Body of pancreas (tissue), 4 donors: ENCODE measurements around the gene USP10.

Experiments
- CTCF ChIP-seq, 7 experiments: fragments of 450-650 bp in 4 of 7; fragments of 200-600 bp in 3 of 7; sonication (generic) in 3 of 7; IDR thresholded peaks; one replicate each; pipeline ENCODE4 v1.5.1; 2016 to 2019; ENCODE audit warnings: antibody characterized with exemption in 7 of 7
- POLR2A ChIP-seq, 3 donors: fragments of 450-650 bp; IDR thresholded peaks; one replicate each; pipeline ENCODE4 v1.6.1; 2016; ENCODE audit warnings: antibody characterized with exemption in 3 of 3, mild to moderate bottlenecking in 2 of 3

DNA sequence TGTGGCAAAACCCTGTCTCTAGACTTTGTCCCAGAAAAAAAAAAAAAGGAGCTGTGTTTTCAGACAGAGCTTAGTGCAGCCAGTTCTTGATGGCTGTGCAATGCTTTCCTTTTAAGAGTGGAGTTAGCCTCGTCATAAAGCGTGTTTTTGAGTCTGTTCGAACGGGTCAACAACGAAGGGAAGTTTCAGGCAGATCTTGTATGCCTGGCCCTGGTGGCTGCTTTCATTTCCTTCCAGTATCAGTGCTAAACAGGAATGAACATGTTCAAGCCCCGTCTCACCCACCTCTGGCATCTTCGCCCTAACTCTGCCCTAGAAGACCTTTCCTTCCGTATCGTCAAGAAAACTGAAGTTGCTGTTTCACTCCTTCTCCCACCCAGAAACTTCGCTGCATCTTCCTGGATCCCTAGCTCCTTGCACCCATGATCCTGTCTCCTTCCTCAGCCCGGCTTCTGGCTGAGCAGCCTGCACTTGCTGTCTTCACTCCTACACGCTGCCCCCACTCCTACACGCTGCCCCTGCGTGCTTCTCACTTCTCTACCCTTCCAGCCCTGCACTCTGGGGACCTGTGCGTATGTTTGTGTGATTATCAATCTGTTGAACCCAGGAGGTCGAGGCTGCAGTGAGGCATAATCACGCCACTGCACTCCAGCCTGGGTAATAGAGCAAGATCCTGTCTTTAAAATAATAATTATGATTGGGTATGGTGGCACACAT lies 55.3 kb downstream of the USP10 start:
- TF ChIP-seq CTCF (IDR thresholded peaks at IDR 0.05) (no peak), POLR2A (IDR thresholded peaks at IDR 0.05) (no peak)
